Non-pigmented ciliary epithelial cell (primary cell): ENCODE data around the gene NEDD4L.
"Not testable (repeated sequence)": the region's sequence is repeated elsewhere in the genome, so short reads cannot be mapped to it uniquely, and the experiment has no call there.

Experiments used
- DNase-seq: peaks from one replicate; pipeline ENCODE4 v3.0.0-alpha.2; 2010; ENCODE audit warnings: low read depth

Gene NEDD4L

GRCh38 chr18:58239879-58240278 is 195.9 kb downstream of the NEDD4L start:
- no peak for DNase-seq

- no peak for DNase-seq
Measured at GRCh38 chr18:58241026-58241679, 197.1 kb downstream of the NEDD4L start.

- no peak for DNase-seq
Measured at GRCh38 chr18:58241877-58242276, 197.9 kb downstream of the NEDD4L start.

GRCh38 chr18:58242435-58242834 is 198.4 kb downstream of the NEDD4L start:
- DNase-seq, result no peak

GRCh38 chr18:58242968-58243367 is 198.9 kb downstream of the NEDD4L start:
- no peak for DNase-seq

GRCh38 chr18:58243401-58243800 is 199.4 kb downstream of the NEDD4L start:
- no peak for DNase-seq

- no peak for DNase-seq
Measured at GRCh38 chr18:58247363-58247834, 203.4 kb downstream of the NEDD4L start.

- DNase-seq, result no peak
Measured at GRCh38 chr18:58249712-58250111, 205.7 kb downstream of the NEDD4L start.

- no peak for DNase-seq
Measured at GRCh38 chr18:58251416-58251815, 207.4 kb downstream of the NEDD4L start.

- DNase-seq, result no peak
Measured at GRCh38 chr18:58252166-58252565, 208.1 kb downstream of the NEDD4L start.

- no peak for DNase-seq
Measured at GRCh38 chr18:58253318-58253717, 209.3 kb downstream of the NEDD4L start.

- DNase-seq, result no peak
Measured at GRCh38 chr18:58253871-58254270, 209.8 kb downstream of the NEDD4L start.

- no peak for DNase-seq
Measured at GRCh38 chr18:58254873-58255511, 211.0 kb downstream of the NEDD4L start.

- DNase-seq, result no peak
Measured at GRCh38 chr18:58255701-58256311, 211.8 kb downstream of the NEDD4L start.

GRCh38 chr18:58256316-58257080 is 212.5 kb downstream of the NEDD4L start:
- DNase-seq, result no peak

- no peak for DNase-seq
Measured at GRCh38 chr18:58257461-58257860, 213.4 kb downstream of the NEDD4L start.

GRCh38 chr18:58258692-58259342 is 214.8 kb downstream of the NEDD4L start:
- no peak for DNase-seq

GRCh38 chr18:58263055-58263957 is 219.3 kb downstream of the NEDD4L start:
- DNase-seq, result no peak

GRCh38 chr18:58264075-58264474 is 220.0 kb downstream of the NEDD4L start:
- DNase-seq, result no peak

GRCh38 chr18:58264840-58265239 is 220.8 kb downstream of the NEDD4L start:
- DNase-seq, result no peak

- DNase-seq, result not testable (repeated sequence)
Measured at GRCh38 chr18:58265489-58265888, 221.5 kb downstream of the NEDD4L start.
